HCT116 (cell line): ENCODE data around the gene AFTPH. TPM values are rescaled to one million over a fixed set of nuclear protein-coding genes. Genes with fewer than 3 reads are reported as not detected.

Experiments
- ATAC-seq: fragments of 200-7000 bp; cut with Tn5 transposase; 2 replicates; pipeline ENCODE4 v1.9.1; 2020; ENCODE audit warnings: mild to moderate bottlenecking, moderate library complexity
- BruUV-seq: library from RNA; stranded (reverse); fragments of 400-500 nt; replicated peaks from 2 replicates; lab custom pipeline; 2021; lab: Mats Ljungman, UMichigan
- CTCF ChIA-PET: fragments of 300-600 bp; sonication (Branson Sonifier 250); formaldehyde crosslinking; loops from one replicate; lab custom pipeline; 2021; ENCODE audit warnings: antibody characterized with exemption; lab: Charles Lee
- POLR2A ChIA-PET: fragments of 300-600, 350-600 bp; sonication (Branson Sonifier 250); formaldehyde crosslinking; loops from one replicate; lab custom pipeline; 2021; ENCODE audit warnings: antibody characterized with exemption; lab: Charles Lee
- RAD21 ChIA-PET, 2 experiments: fragments of 300-600 bp; sonication (Branson Sonifier 250); formaldehyde crosslinking; loops; one replicate each; lab custom pipeline; 2023; ENCODE audit warnings: low total read pairs in 2 of 2; ENCODE audit not compliant: uncharacterized antibody in 2 of 2, unreplicated experiment in 2 of 2, low non-redundant PET in 1 of 2; lab: Charles Lee
- DNase-seq: peaks from one replicate; pipeline ENCODE4 v3.0.0-alpha.2; 2010; ENCODE audit warnings: low read depth, low spot score
- H2AFZ ChIP-seq: fragments of 200-600 bp; shearing (Covaris generic), sonication (generic); 2 replicates; pipeline ENCODE4 v1.6.1; 2017; ENCODE audit warnings: low read depth, mixed run types, mixed read lengths, antibody characterized with exemption, low read length; ENCODE audit not compliant: poor library complexity, severe bottlenecking
- H3K27ac ChIP-seq: 2 replicates; pipeline ENCODE4 v1.5.1; 2012; ENCODE audit warnings: low read depth, low read length
- H3K27me3 ChIP-seq: fragments of 200-600 bp; sonication (generic); 2 replicates; pipeline ENCODE4 v1.6.1; 2016; ENCODE audit warnings: mixed run types, low read length, mixed read lengths; ENCODE audit not compliant: insufficient read depth
- H3K36me3 ChIP-seq, 2 experiments: fragments of 200-500 bp in 1 of 2; fragments of 200-600 bp in 1 of 2; sonication (Bioruptor generic) in 1 of 2; sonication (generic) in 1 of 2; 2 replicates each; pipeline versions ENCODE4 v1.5.1 to v1.6.1; 2014 to 2016; ENCODE audit warnings: low read length in 2 of 2, inconsistent platforms in 1 of 2, mixed read lengths in 1 of 2, mixed run types in 1 of 2; ENCODE audit not compliant: insufficient read depth in 2 of 2, control insufficient read depth in 1 of 2
- H3K4me1 ChIP-seq, 2 experiments: fragments of 200-600 bp in 1 of 2; sonication (generic) in 1 of 2; 2 replicates each; pipeline versions ENCODE4 v1.5.1 to v1.6.1; 2012 to 2017; ENCODE audit warnings: low read length in 2 of 2, inconsistent platforms in 1 of 2, mild to moderate bottlenecking in 1 of 2, mixed read lengths in 1 of 2, mixed run types in 1 of 2, moderate library complexity in 1 of 2; ENCODE audit not compliant: insufficient read depth in 2 of 2, control insufficient read depth in 1 of 2
- H3K4me2 ChIP-seq: fragments of 200-600 bp; sonication (generic); 2 replicates; pipeline ENCODE4 v1.6.1; 2017; ENCODE audit warnings: mixed run types, low read length, mixed read lengths
- H3K4me3 ChIP-seq, 2 experiments: fragments of 200-600 bp in 1 of 2; sonication (generic) in 1 of 2; replicated peaks in 1 of 2; 2 replicates each; pipeline ENCODE4 v1.5.1; 2011 to 2016; ENCODE audit warnings: low read length in 2 of 2, control low read depth in 1 of 2, low read depth in 1 of 2, mild to moderate bottlenecking in 1 of 2, mixed read lengths in 1 of 2, mixed run types in 1 of 2
- H3K79me2 ChIP-seq: fragments of 200-600 bp; sonication (generic); 2 replicates; pipeline ENCODE4 v1.6.1; 2017; ENCODE audit warnings: mild to moderate bottlenecking, mixed run types, low read length, moderate library complexity, mixed read lengths; ENCODE audit not compliant: insufficient read depth
- H3K9ac ChIP-seq: fragments of 200-600 bp; sonication (generic); 2 replicates; pipeline ENCODE4 v1.6.1; 2016; ENCODE audit warnings: low read length, mixed read lengths
- H3K9me2 ChIP-seq: fragments of 200-600 bp; sonication (generic), shearing (Covaris generic); 2 replicates; pipeline ENCODE4 v1.6.1; 2017; ENCODE audit warnings: mixed run types, mild to moderate bottlenecking, moderate library complexity; ENCODE audit not compliant: insufficient read depth
- H3K9me3 ChIP-seq, 2 experiments: fragments of 200-500 bp in 1 of 2; fragments of 200-600 bp in 1 of 2; sonication (Bioruptor generic) in 1 of 2; sonication (generic) in 1 of 2; 2 replicates each; pipeline ENCODE4 v1.6.1; 2014 to 2017; ENCODE audit warnings: low read length in 2 of 2, mixed read lengths in 2 of 2, inconsistent platforms in 1 of 2, low read depth in 1 of 2, mild to moderate bottlenecking in 1 of 2, mixed run types in 1 of 2, moderate library complexity in 1 of 2; ENCODE audit not compliant: control insufficient read depth in 1 of 2, insufficient read depth in 1 of 2
- H4K20me1 ChIP-seq: fragments of 200-600 bp; sonication (generic), shearing (Covaris generic); 2 replicates; pipeline ENCODE4 v1.6.1; 2017; ENCODE audit warnings: mixed run types, mild to moderate bottlenecking, moderate library complexity; ENCODE audit not compliant: insufficient read depth
- CBX3 ChIP-seq: IDR thresholded peaks from 2 replicates; pipeline ENCODE4 v1.6.1; 2012; ENCODE audit warnings: low read depth
- FOSL1 ChIP-seq: IDR thresholded peaks from 2 replicates; pipeline ENCODE4 v1.6.1; 2012; ENCODE audit warnings: low read depth
- JUND ChIP-seq: IDR thresholded peaks from 2 replicates; pipeline ENCODE4 v1.6.1; 2012
- POLR2AphosphoS5 ChIP-seq: IDR thresholded peaks from 2 replicates; pipeline ENCODE4 v1.6.1; 2011; ENCODE audit warnings: mild to moderate bottlenecking, low read depth, low read length, moderate library complexity
- RAD21 ChIP-seq: IDR thresholded peaks from 2 replicates; pipeline ENCODE4 v1.6.1; 2012; ENCODE audit warnings: low read depth, mild to moderate bottlenecking
- SIN3A ChIP-seq: IDR thresholded peaks from 2 replicates; pipeline ENCODE4 v1.6.1; 2012; ENCODE audit warnings: low read depth
- ZBTB33 ChIP-seq: IDR thresholded peaks from 2 replicates; pipeline ENCODE4 v1.6.1; 2011; ENCODE audit warnings: mild to moderate bottlenecking, low read length, moderate library complexity; ENCODE audit not compliant: insufficient replicate concordance; ENCODE audit errors: extremely low read depth
- intact Hi-C: fragments of 100-400 bp; cut with micrococcal nuclease; formaldehyde crosslinking; loops from 2 replicates; pipeline ENCODE4 v1.10.0; 2022
- total RNA-seq: library from RNA; stranded (reverse); gene quantifications from one replicate; pipeline ENCODE4 v1.2.1, GENCODE V29; 2021; ENCODE audit not compliant: unreplicated experiment
- TF ChIP-seq, protein P1 (sequence below), 3 experiments: fragments of 200-600 bp in 1 of 3; sonication (generic) in 1 of 3; IDR thresholded peaks in 2 of 3; conservative IDR thresholded peaks in 1 of 3; 2 replicates each; pipeline ENCODE4 v1.5.1; 2012 to 2017; ENCODE audit warnings: low read depth in 2 of 3, low read length in 2 of 3, antibody characterized with exemption in 1 of 3, borderline replicate concordance in 1 of 3, control low read depth in 1 of 3, mild to moderate bottlenecking in 1 of 3, mixed read lengths in 1 of 3, mixed run types in 1 of 3, moderate library complexity in 1 of 3; ENCODE audit not compliant: insufficient read depth in 1 of 3

AFTPH gene
- total RNA-seq, 1 experiment from 2014 or later = 23.6 TPM

GRCh38 chr2:64523666-64524603, at the start of gene AFTPH (continued):
- TF ChIP-seq, protein P1, sequence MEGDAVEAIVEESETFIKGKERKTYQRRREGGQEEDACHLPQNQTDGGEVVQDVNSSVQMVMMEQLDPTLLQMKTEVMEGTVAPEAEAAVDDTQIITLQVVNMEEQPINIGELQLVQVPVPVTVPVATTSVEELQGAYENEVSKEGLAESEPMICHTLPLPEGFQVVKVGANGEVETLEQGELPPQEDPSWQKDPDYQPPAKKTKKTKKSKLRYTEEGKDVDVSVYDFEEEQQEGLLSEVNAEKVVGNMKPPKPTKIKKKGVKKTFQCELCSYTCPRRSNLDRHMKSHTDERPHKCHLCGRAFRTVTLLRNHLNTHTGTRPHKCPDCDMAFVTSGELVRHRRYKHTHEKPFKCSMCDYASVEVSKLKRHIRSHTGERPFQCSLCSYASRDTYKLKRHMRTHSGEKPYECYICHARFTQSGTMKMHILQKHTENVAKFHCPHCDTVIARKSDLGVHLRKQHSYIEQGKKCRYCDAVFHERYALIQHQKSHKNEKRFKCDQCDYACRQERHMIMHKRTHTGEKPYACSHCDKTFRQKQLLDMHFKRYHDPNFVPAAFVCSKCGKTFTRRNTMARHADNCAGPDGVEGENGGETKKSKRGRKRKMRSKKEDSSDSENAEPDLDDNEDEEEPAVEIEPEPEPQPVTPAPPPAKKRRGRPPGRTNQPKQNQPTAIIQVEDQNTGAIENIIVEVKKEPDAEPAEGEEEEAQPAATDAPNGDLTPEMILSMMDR (IDR thresholded peaks at IDR 0.05 in 2 of 3, conservative IDR thresholded peaks at IDR 0.05 in 1 of 3; ENCODE audit: borderline replicate concordance in 1 of 3, insufficient read depth in 1 of 3, low read depth in 2 of 3, low read length in 2 of 3) = no peak
- no peak for TF ChIP-seq FOSL1

GRCh38 chr2:64474636-64475035, 49.5 kb upstream of the AFTPH start:
- Histone ChIP-seq H3K27me3 (no peaks in the 10 kb centered on the region), H4K20me1 (no peaks in the 10 kb centered on the region), H3K4me1 (peaks cover 0 to 5% of the 10 kb centered on the region in 2 experiments; a peak in 1 of 4 replicates), H3K27ac (no peak overlapping the region), H3K36me3 (no peaks in the 10 kb centered on the region), H3K9ac (no peak overlapping the region), H3K4me3 (no peak overlapping the region), H3K4me2 (no peak overlapping the region), H3K9me3 (no peaks in the 10 kb centered on the region)
- CTCF ChIA-PET = interaction anchor here (0.8 kb wide), 1 partner anchor 13 kb away, joined by 3 read pairs; no protein-coding TSS in a partner anchor
- intact Hi-C loops = no loop called here
- RAD21 ChIA-PET = no interaction called here
- BruUV-seq = no TSS peak
- no peak for DNase-seq
- no peak for TF ChIP-seq CBX3
- no peak for TF ChIP-seq SIN3A
- TF ChIP-seq ZBTB33 = no peak
- no peak for TF ChIP-seq POLR2AphosphoS5
- no peak for TF ChIP-seq RAD21
- TF ChIP-seq JUND = no peak
- no peak for TF ChIP-seq FOSL1
- TF ChIP-seq, all 23 proteins: peak for 0
- Histone ChIP-seq H2AFZ (no peak overlapping the region), H3K79me2 (no peaks in the 10 kb centered on the region), H3K9me2 (no peaks in the 10 kb centered on the region)
- POLR2A ChIA-PET = no interaction called here
- no peak for ATAC-seq
